ENCODE measurements around the gene CAMKK2. TPM values are rescaled to one million over a fixed set of nuclear protein-coding genes. Genes with fewer than 3 reads are reported as not detected.

Gene CAMKK2
- total and polyA plus RNA-seq, 12 donors = 7.5 to 42.9 (median 27.8) TPM

- TF ChIP-seq CTCF (IDR thresholded peaks at IDR 0.05) = no peak
- TF ChIP-seq POLR2A (IDR thresholded peaks at IDR 0.05) = no peak
- peaks cover 0 to 10% of the 10 kb centered on the region in 2 donors for H3K4me1 ChIP-seq (replicated peaks in 1 of 2)
- no peaks in the 10 kb centered on the region for H3K27me3 ChIP-seq
- peaks cover 0 to 21% of the 10 kb centered on the region in 2 donors for H3K36me3 ChIP-seq (replicated peaks in 1 of 2)
- no peak overlapping the region for H3K27ac ChIP-seq
- intact Hi-C loops (cut with DNase I) = no loop called here
- no peak overlapping the region for H3K4me3 ChIP-seq
- DNase-seq = no peak
- WGBS, 4 donors = 91 to 94% (median 92%) methylated on average over 9 of the region's 9 CpGs
- H3K9me3 ChIP-seq (replicated peaks in 1 of 3) = no peaks in the 10 kb centered on the region
Measured at GRCh38 chr12:121236776-121237175, 59.7 kb downstream of the CAMKK2 start.

GRCh38 chr12:121233628-121234020 lies 62.9 kb downstream of the CAMKK2 start:
- H3K36me3 ChIP-seq (replicated peaks in 1 of 2) = peaks cover 0 to 26% of the 10 kb centered on the region in 2 donors
- WGBS, 4 donors = 67 to 95% (median 83%) methylated on average over 1 to 11 of the region's 11 CpGs

GRCh38 chr12:121232977-121233627 lies 63.4 kb downstream of the CAMKK2 start:
- Histone ChIP-seq H3K27ac (no peak overlapping the region), H3K27me3 (no peaks in the 10 kb centered on the region), H3K4me1 (replicated peaks in 1 of 2) (peaks cover 0 to 10% of the 10 kb centered on the region in 2 donors), H3K4me3 (no peak overlapping the region), H3K36me3 (replicated peaks in 1 of 2) (peaks cover 0 to 28% of the 10 kb centered on the region in 2 donors), H3K9me3 (replicated peaks in 1 of 3) (no peaks in the 10 kb centered on the region)
- TF ChIP-seq CTCF (IDR thresholded peaks at IDR 0.05) (no peak), POLR2A (IDR thresholded peaks at IDR 0.05) (no peak)
- WGBS, 4 donors = 90 to 96% (median 95%) methylated on average over 4 to 14 of the region's 14 CpGs
- no peak for DNase-seq
- intact Hi-C loops (cut with DNase I) = no loop called here

More at GRCh38 chr12:121233628-121234020, 62.9 kb downstream of the CAMKK2 start:
- TF ChIP-seq POLR2A (IDR thresholded peaks at IDR 0.05) = no peak
- no peak for TF ChIP-seq CTCF (IDR thresholded peaks at IDR 0.05)
- peaks cover 0 to 10% of the 10 kb centered on the region in 2 donors for H3K4me1 ChIP-seq (replicated peaks in 1 of 2)
- intact Hi-C loops (cut with DNase I) = no loop called here
- H3K27me3 ChIP-seq = no peaks in the 10 kb centered on the region
- DNase-seq = no peak
- no peak overlapping the region for H3K27ac ChIP-seq
- no peaks in the 10 kb centered on the region for H3K9me3 ChIP-seq (replicated peaks in 1 of 3)
- H3K4me3 ChIP-seq = no peak overlapping the region

- H3K36me3 ChIP-seq (replicated peaks in 1 of 2) = peaks cover 0 to 28% of the 10 kb centered on the region in 2 donors
- WGBS, 4 donors = 85 to 92% (median 89%) methylated on average over 16 of the region's 16 CpGs
Measured at GRCh38 chr12:121232163-121232562, 64.3 kb downstream of the CAMKK2 start.

More at GRCh38 chr12:121232163-121232562, 64.3 kb downstream of the CAMKK2 start:
- TF ChIP-seq CTCF (IDR thresholded peaks at IDR 0.05) = no peak
- no peak for TF ChIP-seq POLR2A (IDR thresholded peaks at IDR 0.05)
- Histone ChIP-seq H3K4me1 (replicated peaks in 1 of 2) (peaks cover 0 to 1% of the 10 kb centered on the region in 2 donors), H3K27me3 (no peaks in the 10 kb centered on the region), H3K9me3 (replicated peaks in 1 of 3) (no peaks in the 10 kb centered on the region), H3K27ac (no peak overlapping the region), H3K4me3 (no peak overlapping the region)
- DNase-seq = no peak
- intact Hi-C loops (cut with DNase I) = no loop called here
